H1 (cell line): ENCODE results near the gene GRIN3A.

ENCODE experiments used
- CBX8 ChIP-seq: fragments of 300-800, 300-1000 bp; sonication (generic); IDR thresholded peaks from 2 replicates; pipeline ENCODE4 v1.7.1; 2016; ENCODE audit warnings: low read depth, low read length, borderline replicate concordance
- CREB1 ChIP-seq: IDR thresholded peaks from 2 replicates; pipeline ENCODE4 v1.6.1; 2012; ENCODE audit warnings: inconsistent platforms
- CTCF ChIP-seq, 3 experiments: IDR thresholded peaks; 1 replicate in 2 of 3; 2 replicates in 1 of 3; pipeline versions ENCODE4 v1.5.1 to v1.6.1; 2011; ENCODE audit warnings: low read length in 3 of 3, mild to moderate bottlenecking in 3 of 3, inconsistent platforms in 2 of 3, low read depth in 1 of 3, moderate library complexity in 1 of 3; ENCODE audit not compliant: insufficient read depth in 1 of 3; ENCODE audit errors: control extremely low read depth in 1 of 3
- EP300 ChIP-seq, 2 experiments: IDR thresholded peaks; 1 replicate in 1 of 2; 2 replicates in 1 of 2; pipeline ENCODE4 v1.6.1; 2011 to 2012; ENCODE audit warnings: low read depth in 2 of 2, low read length in 2 of 2, mild to moderate bottlenecking in 2 of 2, borderline replicate concordance in 1 of 2, inconsistent platforms in 1 of 2, moderate library complexity in 1 of 2
- HDAC6 ChIP-seq: IDR thresholded peaks from one replicate; pipeline ENCODE4 v1.7.1; 2012; ENCODE audit warnings: low read depth, mild to moderate bottlenecking, inconsistent platforms, low read length, moderate library complexity
- NANOG ChIP-seq: IDR thresholded peaks from 2 replicates; pipeline ENCODE4 v1.6.1; 2011; ENCODE audit warnings: low read length, low read depth, mild to moderate bottlenecking, inconsistent platforms; ENCODE audit not compliant: insufficient read depth, poor library complexity, severe bottlenecking
- POLR2A ChIP-seq, 2 experiments: IDR thresholded peaks; 1 replicate in 1 of 2; 2 replicates in 1 of 2; pipeline ENCODE4 v1.6.1; 2011; ENCODE audit warnings: low read depth in 2 of 2, low read length in 2 of 2, mild to moderate bottlenecking in 2 of 2; ENCODE audit errors: control extremely low read depth in 1 of 2
- SIX5 ChIP-seq: IDR thresholded peaks from 2 replicates; pipeline ENCODE4 v1.6.1; 2011; ENCODE audit warnings: mild to moderate bottlenecking, low read depth, low read length
- TAF7 ChIP-seq: optimal IDR thresholded peaks from 2 replicates; pipeline ENCODE3; 2011; ENCODE audit warnings: low read depth, mild to moderate bottlenecking, inconsistent platforms, low read length, moderate library complexity, borderline replicate concordance
- TCF12 ChIP-seq: IDR thresholded peaks from 2 replicates; pipeline ENCODE4 v1.6.1; 2011; ENCODE audit warnings: low read depth, mild to moderate bottlenecking, low read length

GRCh38 chr9:101731429-101731828 is 7.0 kb downstream of the GRIN3A start:
- TF ChIP-seq NANOG (no peak), CTCF (IDR thresholded peaks at IDR 0.05; ENCODE audit: control extremely low read depth in 1 of 3, insufficient read depth in 1 of 3, low read depth in 1 of 3, low read length in 3 of 3) (no peak), EP300 (IDR thresholded peaks at IDR 0.05; ENCODE audit: borderline replicate concordance in 1 of 2, low read depth in 2 of 2, low read length in 2 of 2) (no peak), TAF7 (no peak), HDAC6 (no peak), CBX8 (no peak), CREB1 (no peak), POLR2A (IDR thresholded peaks at IDR 0.05; ENCODE audit: control extremely low read depth in 1 of 2, low read depth in 2 of 2, low read length in 2 of 2) (no peak), SIX5 (no peak), TCF12 (no peak)
